ENCODE data around the gene P2RY6.

DNA sequence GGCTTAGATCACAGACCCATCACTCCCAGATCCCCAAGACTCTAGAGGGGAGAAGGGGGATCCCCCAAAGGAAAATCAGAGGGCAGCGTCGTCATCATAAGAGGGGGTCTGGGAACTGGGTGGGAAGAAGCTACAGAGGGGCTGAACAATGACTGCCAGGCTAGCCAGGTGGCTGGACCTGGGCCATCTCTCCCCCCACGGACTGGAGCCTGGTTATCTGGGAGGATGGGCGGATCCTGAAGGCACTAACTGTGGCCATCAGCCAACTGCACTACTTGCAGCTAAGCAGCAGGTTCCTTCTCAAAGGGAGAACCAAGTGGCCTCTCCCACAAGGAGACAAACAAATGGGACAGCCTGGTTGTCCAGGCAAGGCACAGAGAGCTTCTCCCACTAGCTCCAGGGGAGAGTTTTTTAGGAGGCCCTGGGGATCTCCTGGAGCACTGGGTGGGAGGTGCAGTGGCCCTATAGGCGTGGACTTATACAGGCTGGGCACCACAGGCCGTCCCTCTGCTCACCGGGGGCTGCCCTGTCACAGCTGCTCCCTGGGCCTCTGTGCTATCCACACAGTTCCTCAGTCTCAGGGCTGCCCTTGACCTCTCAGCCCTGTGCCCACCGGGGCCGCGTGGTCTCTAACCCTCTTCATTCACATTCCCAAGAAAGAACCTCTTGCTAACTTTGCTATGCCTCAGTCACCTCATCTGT lies 15.4 kb downstream of the P2RY6 start:
- no peak for TF ChIP-seq CTCF (IDR thresholded peaks at IDR 0.05)
- no peak for TF ChIP-seq ZFX (IDR thresholded peaks at IDR 0.05; ENCODE audit: borderline replicate concordance)
